ENCODE results near the gene ATE1.

Gene ATE1

GRCh38 chr10:121891103-121891502, 36.7 kb downstream of the ATE1 start:
- no peak for DNase-seq (ENCODE audit: low read depth)
- H3K4me3 ChIP-seq (ENCODE audit: low read length) = no peak overlapping the region
- no peak for TF ChIP-seq CTCF (IDR thresholded peaks at IDR 0.05; ENCODE audit: insufficient read depth, low read depth, low read length, missing control alignments)

- no peak for TF ChIP-seq CTCF (IDR thresholded peaks at IDR 0.05; ENCODE audit: insufficient read depth, low read depth, low read length, missing control alignments)
- no peak overlapping the region for H3K4me3 ChIP-seq (ENCODE audit: low read length)
- no peak for DNase-seq (ENCODE audit: low read depth)
Measured at GRCh38 chr10:121889212-121889611, 38.6 kb downstream of the ATE1 start.

- TF ChIP-seq CTCF (IDR thresholded peaks at IDR 0.05; ENCODE audit: insufficient read depth, low read depth, low read length, missing control alignments) = peak; percentile 99
- H3K4me3 ChIP-seq (ENCODE audit: low read length) = no peak overlapping the region
- DNase-seq (ENCODE audit: low read depth) = peak; percentile 75
Measured at GRCh38 chr10:121886997-121887622, 40.7 kb downstream of the ATE1 start.

GRCh38 chr10:121886181-121886580, 41.6 kb downstream of the ATE1 start:
- no peak overlapping the region for H3K4me3 ChIP-seq (ENCODE audit: low read length)
- TF ChIP-seq CTCF (IDR thresholded peaks at IDR 0.05; ENCODE audit: insufficient read depth, low read depth, low read length, missing control alignments) = no peak
- DNase-seq (ENCODE audit: low read depth) = no peak

- H3K4me3 ChIP-seq (ENCODE audit: low read length) = no peak overlapping the region
- DNase-seq (ENCODE audit: low read depth) = no peak
- TF ChIP-seq CTCF (IDR thresholded peaks at IDR 0.05; ENCODE audit: insufficient read depth, low read depth, low read length, missing control alignments) = no peak
Measured at GRCh38 chr10:121880895-121881294, 46.9 kb downstream of the ATE1 start.

- TF ChIP-seq CTCF (IDR thresholded peaks at IDR 0.05; ENCODE audit: insufficient read depth, low read depth, low read length, missing control alignments) = no peak
- no peak overlapping the region for H3K4me3 ChIP-seq (ENCODE audit: low read length)
- no peak for DNase-seq (ENCODE audit: low read depth)
Measured at GRCh38 chr10:121879476-121879875, 48.4 kb downstream of the ATE1 start.

- H3K4me3 ChIP-seq (ENCODE audit: low read length) = no peak overlapping the region
- TF ChIP-seq CTCF (IDR thresholded peaks at IDR 0.05; ENCODE audit: insufficient read depth, low read depth, low read length, missing control alignments) = no peak
- DNase-seq (ENCODE audit: low read depth) = peak; percentile 27
Measured at GRCh38 chr10:121873236-121873635, 54.6 kb downstream of the ATE1 start.

All from epithelial cell of esophagus (primary cell).